Endothelial cell of umbilical vein (primary cell): ENCODE results near the gene CHGA. TPM values are rescaled to one million over a fixed set of nuclear protein-coding genes. Genes with fewer than 3 reads are reported as not detected.

Experiments
- BruUV-seq: library from RNA; stranded (reverse); fragments of 400-500 nt; replicated peaks from 2 replicates; lab custom pipeline; 2021; lab: Mats Ljungman, UMichigan
- CTCF ChIA-PET: fragments of 300-600, 350-600 bp; sonication (Branson Sonifier 250); formaldehyde crosslinking; loops from one replicate; lab custom pipeline; 2021; ENCODE audit warnings: antibody characterized with exemption, inconsistent platforms; lab: Charles Lee
- POLR2A ChIA-PET: fragments of 300-600, 350-600 bp; sonication (Branson Sonifier 250); formaldehyde crosslinking; loops from one replicate; lab custom pipeline; 2021; ENCODE audit warnings: antibody characterized with exemption, inconsistent platforms; lab: Charles Lee
- DNase-seq: peaks from one replicate; pipeline ENCODE4 v3.0.0-alpha.2; 2011; ENCODE audit warnings: low read depth, low spot score
- FAIRE-seq: peaks from 2 replicates; lab custom pipeline; 2011; peaks lifted over from hg19 to GRCh38; lab: Jason Lieb, UNC
- H2AFZ ChIP-seq: 2 replicates; pipeline ENCODE4 v1.6.0; 2012; ENCODE audit warnings: low read depth, low read length, control low read depth, inconsistent platforms
- H3K27ac ChIP-seq: 2 replicates; pipeline ENCODE4 v1.5.1; 2011; ENCODE audit warnings: low read depth, mild to moderate bottlenecking, control low read depth, low read length, moderate library complexity; ENCODE audit not compliant: insufficient read depth
- H3K27me3 ChIP-seq, 2 experiments: 2 replicates each; pipeline versions ENCODE4 v1.6.0 to v1.6.1; 2011; ENCODE audit warnings: low read length in 2 of 2, mixed read lengths in 1 of 2; ENCODE audit not compliant: control insufficient read depth in 2 of 2, insufficient read depth in 2 of 2
- H3K36me3 ChIP-seq, 2 experiments: 2 replicates in 1 of 2; 3 replicates in 1 of 2; pipeline ENCODE4 v1.5.1; 2011; ENCODE audit warnings: low read length in 2 of 2, mild to moderate bottlenecking in 1 of 2, moderate library complexity in 1 of 2; ENCODE audit not compliant: control insufficient read depth in 2 of 2, insufficient read depth in 2 of 2; ENCODE audit errors: extremely low read depth in 1 of 2
- H3K4me1 ChIP-seq: 3 replicates; pipeline ENCODE4 v1.5.1; 2011; ENCODE audit warnings: mild to moderate bottlenecking, low read length; ENCODE audit not compliant: control insufficient read depth, insufficient read depth; ENCODE audit errors: extremely low read depth
- H3K4me2 ChIP-seq: 2 replicates; pipeline ENCODE4 v1.6.1; 2011; ENCODE audit warnings: low read length, control low read depth, mixed read lengths; ENCODE audit not compliant: insufficient read depth
- H3K4me3 ChIP-seq, 3 experiments: fragments of 200-600 bp in 1 of 3; sonication (generic), shearing (Covaris generic) in 1 of 3; replicated peaks in 1 of 3; 2 replicates each; pipeline ENCODE4 v1.5.1; 2011 to 2016; ENCODE audit warnings: control low read depth in 3 of 3, low read length in 3 of 3, mild to moderate bottlenecking in 2 of 3, inconsistent platforms in 1 of 3, low read depth in 1 of 3, moderate library complexity in 1 of 3; ENCODE audit not compliant: insufficient read depth in 1 of 3
- H3K79me2 ChIP-seq: 2 replicates; pipeline ENCODE4 v1.6.0; 2012; ENCODE audit warnings: low read length, inconsistent platforms; ENCODE audit not compliant: control insufficient read depth, insufficient read depth
- H3K9ac ChIP-seq: replicated peaks from 2 replicates; pipeline ENCODE3; 2011; ENCODE audit warnings: low read length, control low read depth; ENCODE audit not compliant: insufficient read depth; ENCODE audit errors: extremely low read depth
- H3K9me1 ChIP-seq: replicated peaks from 3 replicates; pipeline ENCODE4 v1.6.0; 2011; ENCODE audit warnings: mild to moderate bottlenecking, low read length; ENCODE audit not compliant: control insufficient read depth, insufficient read depth; ENCODE audit errors: extremely low read depth
- H3K9me3 ChIP-seq: replicated peaks from 2 replicates; pipeline ENCODE4 v1.5.1; 2012; ENCODE audit warnings: low read length, inconsistent platforms; ENCODE audit not compliant: control insufficient read depth, insufficient read depth
- H4K20me1 ChIP-seq: replicated peaks from 2 replicates; pipeline ENCODE3; 2011; ENCODE audit warnings: mild to moderate bottlenecking, low read length; ENCODE audit not compliant: control insufficient read depth, insufficient read depth; ENCODE audit errors: extremely low read depth
- CTCF ChIP-seq, 2 donors: IDR thresholded peaks; 1 replicate in 1 of 2; 2 replicates in 1 of 2; pipeline ENCODE4 v1.5.1; 2011; ENCODE audit warnings: low read length in 2 of 2, mild to moderate bottlenecking in 2 of 2, moderate library complexity in 2 of 2, control low read depth in 1 of 2, inconsistent platforms in 1 of 2, low read depth in 1 of 2; ENCODE audit not compliant: insufficient read depth in 1 of 2; ENCODE audit errors: extremely low read depth in 1 of 2
- EZH2 ChIP-seq: IDR thresholded peaks from 2 replicates; pipeline ENCODE4 v1.6.1; 2012; ENCODE audit warnings: borderline replicate concordance, low read depth, mild to moderate bottlenecking, moderate library complexity, low read length, inconsistent platforms; ENCODE audit not compliant: severe bottlenecking
- FOS ChIP-seq: IDR thresholded peaks from 2 replicates; pipeline ENCODE4 v1.6.1; 2011; ENCODE audit warnings: mild to moderate bottlenecking, low read length, moderate library complexity, borderline replicate concordance; ENCODE audit not compliant: insufficient read depth
- GATA2 ChIP-seq: IDR thresholded peaks from 2 replicates; pipeline ENCODE4 v1.7.0; 2011; ENCODE audit warnings: low read depth, mild to moderate bottlenecking, moderate library complexity, mixed read lengths, low read length; ENCODE audit not compliant: insufficient read length, insufficient read depth
- JUN ChIP-seq: IDR thresholded peaks from 2 replicates; pipeline ENCODE4 v1.6.1; 2011; ENCODE audit warnings: borderline replicate concordance, low read depth; ENCODE audit not compliant: insufficient read length, insufficient read depth
- MAX ChIP-seq: IDR thresholded peaks from 2 replicates; pipeline ENCODE4 v1.6.1; 2011; ENCODE audit not compliant: insufficient read depth, insufficient read length
- MYC ChIP-seq: IDR thresholded peaks from one replicate; pipeline ENCODE4 v1.6.1; 2011; ENCODE audit warnings: mild to moderate bottlenecking, low read depth, low read length
- POLR2A ChIP-seq: IDR thresholded peaks from 2 replicates; pipeline ENCODE4 v1.6.1; 2012; ENCODE audit warnings: low read depth, mild to moderate bottlenecking, control low read depth, low read length
- POLR2AphosphoS5 ChIP-seq: IDR thresholded peaks from 2 replicates; pipeline ENCODE4 v1.6.1; 2012; ENCODE audit warnings: low read depth, mild to moderate bottlenecking, control low read depth, low read length, moderate library complexity; ENCODE audit not compliant: insufficient read depth
- dilution Hi-C: fragments of 300-500 bp; cut with MboI; formaldehyde crosslinking; loops from one replicate; pipeline ENCODE4 v1.15.0; 2019; ENCODE audit warnings: low sequenced_read_pairs; ENCODE audit not compliant: extremely low pct_ligation_motif_present
- intact Hi-C: fragments of 100-400 bp; cut with micrococcal nuclease; formaldehyde crosslinking; loops from one replicate; pipeline ENCODE4 v1.10.0; 2022
- polyA plus RNA-seq, 4 experiments: library from polyadenylated mRNA; depleted of rRNA in 3 of 4; stranded (reverse) in 3 of 4; unstranded in 1 of 4; fragments of >200 nt; gene quantifications; 2 replicates each; pipeline versions ENCODE4 v1.2.1 to v1.2.3, GENCODE V29; 2011 to 2012; ENCODE audit warnings: missing spikeins in 1 of 4
- total RNA-seq: library from RNA; stranded (reverse); gene quantifications from 2 replicates; pipeline ENCODE4 v1.2.3, GENCODE V29; 2021

Gene CHGA
- total and polyA plus RNA-seq, 2 donors (not counting 3 experiments of a cell fraction or from before 2014, with no cell fraction given): not detected

- ChIA-PET POLR2A (no interaction called here), CTCF (interaction anchor here (0.9 kb wide), 2 partner anchors 13 to 203 kb away, joined by 3 read pairs; no protein-coding TSS in a partner anchor)
- no peaks in the 10 kb centered on the region for H3K9me3 ChIP-seq
- H3K4me2 ChIP-seq: no peak overlapping the region
- H3K9ac ChIP-seq: no peak overlapping the region
- no peak for TF ChIP-seq MAX
- no peak for TF ChIP-seq CTCF (IDR thresholded peaks at IDR 0.05; ENCODE audit: extremely low read depth in 1 of 2, insufficient read depth in 1 of 2, low read depth in 1 of 2, low read length in 2 of 2)
- TF ChIP-seq MYC: no peak
- no peak for TF ChIP-seq FOS
- no peak for TF ChIP-seq POLR2AphosphoS5
- no peak for TF ChIP-seq POLR2A
- no peak for TF ChIP-seq EZH2
- no peak for TF ChIP-seq JUN
- TF ChIP-seq GATA2: no peak
- dilution Hi-C loops (no loop called here), intact Hi-C loops (no loop called here)
- no peaks in the 10 kb centered on the region for H3K79me2 ChIP-seq
- FAIRE-seq (no peak), DNase-seq (no peak)
- H3K4me3 ChIP-seq: no peak overlapping the region
- H4K20me1 ChIP-seq: no peaks in the 10 kb centered on the region
- H3K27ac ChIP-seq: no peak overlapping the region
- H3K27me3 ChIP-seq: no peaks in the 10 kb centered on the region
- no peaks in the 10 kb centered on the region for H3K4me1 ChIP-seq
- no peaks in the 10 kb centered on the region for H3K9me1 ChIP-seq
- no TSS peak for BruUV-seq
- H2AFZ ChIP-seq: no peak overlapping the region
- H3K36me3 ChIP-seq: no peaks in the 10 kb centered on the region
These were observed 6.2 kb downstream of the CHGA start for GRCh38 chr14:92928961-92929688.
